Adrenal gland (tissue), 12 donors: ENCODE measurements around the gene RELN. TPM values are rescaled to one million over a fixed set of nuclear protein-coding genes. Genes with fewer than 3 reads are reported as not detected.
A peak's percentile ranks its signal among the peaks of the same experiment; 100 is the strongest.

Experiments used
- DNase-seq, 7 donors: peaks; one replicate each; pipeline ENCODE4 v3.0.0-alpha.2; 2019 to 2020
- H3K27ac ChIP-seq, 5 donors: fragments of 200-600 bp; sonication (generic) in 4 of 5; 1 replicate in 3 of 5; 2 replicates in 2 of 5; pipeline versions ENCODE4 v1.5.1 to v1.8.0; 2016 to 2020; ENCODE audit warnings: mild to moderate bottlenecking in 1 of 5
- H3K27me3 ChIP-seq: fragments of 200-600 bp; 2 replicates; pipeline ENCODE4 v1.8.0; 2021
- H3K36me3 ChIP-seq, 2 donors: fragments of 200-600 bp; replicated peaks in 1 of 2; 1 replicate in 1 of 2; 2 replicates in 1 of 2; pipeline versions ENCODE4 v1.5.1 to v1.8.0; 2018 to 2022
- H3K4me1 ChIP-seq, 2 donors: fragments of 200-600 bp; replicated peaks in 1 of 2; 1 replicate in 1 of 2; 2 replicates in 1 of 2; pipeline versions ENCODE4 v1.5.1 to v1.8.0; 2018 to 2021
- H3K4me3 ChIP-seq, 4 donors: fragments of 200-600 bp; sonication (generic) in 3 of 4; one replicate each; pipeline ENCODE4 v1.5.1; 2016 to 2018
- H3K9me3 ChIP-seq, 3 donors: fragments of 200-600 bp; sonication (generic) in 1 of 3; replicated peaks in 1 of 3; 1 replicate in 2 of 3; 2 replicates in 1 of 3; pipeline versions ENCODE4 v1.5.1 to v1.8.0; 2016 to 2021
- CTCF ChIP-seq, 6 experiments: fragments of 450-650 bp in 4 of 6; fragments of 200-600 bp in 2 of 6; sonication (generic) in 1 of 6; IDR thresholded peaks; 1 replicate in 5 of 6; 2 replicates in 1 of 6; pipeline versions ENCODE4 v1.5.1 to v1.8.0; 2016 to 2021; ENCODE audit warnings: antibody characterized with exemption in 6 of 6, mild to moderate bottlenecking in 2 of 6, moderate library complexity in 1 of 6
- POLR2A ChIP-seq, 2 donors: fragments of 450-650 bp; IDR thresholded peaks; one replicate each; pipeline ENCODE4 v1.6.1; 2017; ENCODE audit warnings: antibody characterized with exemption in 2 of 2, mild to moderate bottlenecking in 2 of 2, moderate library complexity in 1 of 2
- WGBS, 4 donors: extraction: QIAGEN DNeasy Blood & Tissue Kit in 2 of 4; methylation state at CpG; one replicate each; pipeline versions ENCODE4 v1.1.5 to v1.1.7; 2013 to 2017; 5-methylcytosine and 5-hydroxymethylcytosine counted together
- intact Hi-C, 2 donors: fragments of 100-400 bp; cut with DNase I; formaldehyde crosslinking; loops; one replicate each; pipeline versions ENCODE4 v1.14.1 to v1.15.0; 2022 to 2023
- polyA plus RNA-seq, 3 donors: library from polyadenylated mRNA; stranded (reverse); fragments of 200-250 nt in 2 of 3; fragments of 350-450 nt in 1 of 3; fragmentation: Illumina TruSeq in 1 of 3; extraction: RNeasy Lipid Tissue Mini Kit (QIAGEN cat#74804) in 1 of 3; gene quantifications; one replicate each; pipeline ENCODE4 v1.2.3, GENCODE V29; 2013 to 2014
- total RNA-seq, 9 donors: library from RNA; depleted of rRNA in 4 of 9; stranded (reverse); fragments of >200 nt in 4 of 9; fragments of 120-200 nt in 1 of 9; fragmentation: NEBNext Ultra II Directional in 1 of 9; extraction: Animal tissue kit (Norgen Biotek cat#: 25700) in 1 of 9; gene quantifications; one replicate each; pipeline versions ENCODE4 v1.1.0 to v1.2.4, GENCODE V29; 2013 to 2023
- donor health status: healthy with polysubstance abuse.
- donor health status: Bipolar disorder and iron deficiency.
- donor health status: DM: yes; HTN: yes; CAD: no.
- donor health status: DM: no; HTN: no; CAD: no.
- donor health status: DM: no; HTN: no; CAD: no.
- donor health status: DM: yes; HTN: yes; CAD: no.

The RELN gene
- total and polyA plus RNA-seq, 12 donors = 0.88 to 7.9 (median 2.3) TPM

- Histone ChIP-seq H3K36me3 (no peaks in the 10 kb centered on the region), H3K4me1 (no peaks in the 10 kb centered on the region), H3K4me3 (no peak overlapping the region), H3K9me3 (no peaks in the 10 kb centered on the region), H3K27me3 (no peaks in the 10 kb centered on the region), H3K27ac (no peak overlapping the region)
- intact Hi-C loops = no loop called here
- TF ChIP-seq POLR2A (IDR thresholded peaks at IDR 0.05) = no peak
- TF ChIP-seq CTCF (IDR thresholded peaks at IDR 0.05) = no peak
- 51 to 66% (median 59%) methylated on average over 3 of the region's 3 CpGs for WGBS, 4 donors
- DNase-seq = peak in 2 of 7 donors; percentile 15 to 19
Measured at GRCh38 chr7:103547451-103548284, 441.8 kb downstream of the RELN start.

GRCh38 chr7:103542470-103542869 is 447.0 kb downstream of the RELN start:
- TF ChIP-seq POLR2A (IDR thresholded peaks at IDR 0.05) = no peak
- no peak for TF ChIP-seq CTCF (IDR thresholded peaks at IDR 0.05)
- intact Hi-C loops = no loop called here
- H3K27me3 ChIP-seq = no peaks in the 10 kb centered on the region
- no peaks in the 10 kb centered on the region for H3K4me1 ChIP-seq
- no peaks in the 10 kb centered on the region for H3K36me3 ChIP-seq
- WGBS, 4 donors = 64 to 79% (median 75%) methylated on average over 5 of the region's 5 CpGs
- no peaks in the 10 kb centered on the region for H3K9me3 ChIP-seq
- H3K4me3 ChIP-seq = no peak overlapping the region
- H3K27ac ChIP-seq = no peak overlapping the region
- no peak for DNase-seq

- intact Hi-C loops = no loop called here
- Histone ChIP-seq H3K27ac (no peak overlapping the region), H3K9me3 (no peaks in the 10 kb centered on the region), H3K4me3 (no peak overlapping the region), H3K27me3 (no peaks in the 10 kb centered on the region), H3K4me1 (no peaks in the 10 kb centered on the region), H3K36me3 (no peaks in the 10 kb centered on the region)
- no peak for TF ChIP-seq POLR2A (IDR thresholded peaks at IDR 0.05)
- TF ChIP-seq CTCF (IDR thresholded peaks at IDR 0.05) = no peak
- DNase-seq = no peak
- WGBS, 4 donors = 48 to 80% (median 71%) methylated on average over 2 of the region's 2 CpGs
Measured at GRCh38 chr7:103541947-103542346, 447.5 kb downstream of the RELN start.

- WGBS, 4 donors = 38 to 46% (median 41%) methylated on average over 4 of the region's 4 CpGs
- H3K27me3 ChIP-seq = no peaks in the 10 kb centered on the region
- peak; percentile 20 to 55 (median 30) for DNase-seq
- TF ChIP-seq CTCF (IDR thresholded peaks at IDR 0.05) = no peak
- no peak for TF ChIP-seq POLR2A (IDR thresholded peaks at IDR 0.05)
- intact Hi-C loops = no loop called here
- H3K4me1 ChIP-seq = no peaks in the 10 kb centered on the region
- H3K27ac ChIP-seq = no peak overlapping the region
- H3K36me3 ChIP-seq = no peaks in the 10 kb centered on the region
- no peaks in the 10 kb centered on the region for H3K9me3 ChIP-seq
- no peak overlapping the region for H3K4me3 ChIP-seq
Measured at GRCh38 chr7:103541026-103541425, 448.4 kb downstream of the RELN start.
